K562 (cell line): ENCODE measurements around the gene CAMP. TPM values are rescaled to one million over a fixed set of nuclear protein-coding genes. Genes with fewer than 3 reads are reported as not detected.

Source experiments
- ATAC-seq: fragments of 200-7000 bp; cut with Tn5 transposase; 3 replicates; pipeline ENCODE4 v1.9.1; 2020; ENCODE audit warnings: moderate library complexity
- BruUV-seq: library from RNA; stranded (reverse); fragments of 400-500 nt; replicated peaks from 2 replicates; lab custom pipeline; 2021; lab: Mats Ljungman, UMichigan
- CTCF ChIA-PET: fragments of 300-600 bp; formaldehyde crosslinking; extraction: SDS; loops from one replicate; lab custom pipeline; 2021; ENCODE audit warnings: low intra/inter-chr PET ratio; lab: Yijun Ruan, JAX
- POLR2A ChIA-PET: fragments of 300-600, 350-650 bp; sonication (Branson Sonifier 250); formaldehyde crosslinking; extraction: SDS; loops from one replicate; lab custom pipeline; 2021; ENCODE audit warnings: antibody characterized with exemption, inconsistent platforms; lab: Yijun Ruan, JAX
- DNase-seq, 4 experiments: peaks; one replicate each; pipeline versions ENCODE4 v3.0.0 to v3.0.0-alpha.2; 2011 to 2018; ENCODE audit warnings: low spot score in 3 of 4, mixed read lengths in 3 of 4; ENCODE audit errors: extremely low read depth in 1 of 4
- FAIRE-seq: peaks from 2 replicates; lab custom pipeline; 2011; peaks lifted over from hg19 to GRCh38; lab: Jason Lieb, UNC
- H2AFZ ChIP-seq: 2 replicates; pipeline ENCODE4 v1.6.0; 2011; ENCODE audit warnings: low read depth, low read length, control low read depth, inconsistent platforms
- H3K27ac ChIP-seq: fragments of 200-600 bp; 3 replicates; pipeline ENCODE4 v1.8.0; 2011; ENCODE audit warnings: low read depth, mild to moderate bottlenecking, control low read depth, inconsistent platforms, low read length, moderate library complexity, mixed read lengths; ENCODE audit errors: extremely low read depth
- H3K27me3 ChIP-seq, 2 experiments: fragments of 300-600 bp in 1 of 2; 2 replicates in 1 of 2; 3 replicates in 1 of 2; pipeline versions ENCODE4 v1.6.0 to v1.8.0; 2011; ENCODE audit warnings: inconsistent platforms in 2 of 2, low read length in 2 of 2, mild to moderate bottlenecking in 1 of 2, mixed read lengths in 1 of 2, moderate library complexity in 1 of 2; ENCODE audit not compliant: control insufficient read depth in 2 of 2, insufficient read depth in 2 of 2
- H3K36me3 ChIP-seq: fragments of 300-600 bp; 3 replicates; pipeline ENCODE4 v1.8.0; 2011; ENCODE audit warnings: mild to moderate bottlenecking, low read length, inconsistent platforms; ENCODE audit not compliant: control insufficient read depth, insufficient read depth
- H3K4me1 ChIP-seq, 2 experiments: fragments of 200-600 bp in 1 of 2; replicated peaks in 1 of 2; 2 replicates in 1 of 2; 3 replicates in 1 of 2; pipeline versions ENCODE4 v1.5.1 to v1.8.0; 2011; ENCODE audit warnings: inconsistent platforms in 2 of 2, low read length in 2 of 2, mild to moderate bottlenecking in 1 of 2, mixed read lengths in 1 of 2, moderate library complexity in 1 of 2; ENCODE audit not compliant: control insufficient read depth in 2 of 2, insufficient read depth in 2 of 2
- H3K4me2 ChIP-seq: 2 replicates; pipeline ENCODE4 v1.6.1; 2011; ENCODE audit warnings: low read length, control low read depth, inconsistent platforms, mixed read lengths; ENCODE audit not compliant: insufficient read depth
- H3K4me3 ChIP-seq: fragments of 200-600 bp; sonication (generic), shearing (Covaris generic); 2 replicates; pipeline ENCODE4 v1.5.1; 2016; ENCODE audit warnings: control low read depth, inconsistent platforms
- H3K79me2 ChIP-seq: fragments of 200-600 bp; 3 replicates; pipeline ENCODE4 v1.8.0; 2011; ENCODE audit warnings: low read length, inconsistent platforms; ENCODE audit not compliant: control insufficient read depth, insufficient read depth
- H3K9ac ChIP-seq, 2 experiments: 2 replicates each; pipeline versions ENCODE4 v1.6.0 to v1.6.1; 2011; ENCODE audit warnings: low read depth in 2 of 2, low read length in 2 of 2, control low read depth in 1 of 2, inconsistent platforms in 1 of 2, mild to moderate bottlenecking in 1 of 2, mixed read lengths in 1 of 2; ENCODE audit not compliant: insufficient read depth in 1 of 2
- H3K9me1 ChIP-seq: one replicate; pipeline ENCODE4 v1.6.0; 2011; ENCODE audit warnings: inconsistent platforms, mild to moderate bottlenecking, low read length, moderate library complexity; ENCODE audit not compliant: control insufficient read depth, insufficient read depth
- H3K9me3 ChIP-seq: replicated peaks from 2 replicates; pipeline ENCODE4 v1.5.1; 2011; ENCODE audit warnings: low read depth, low read length, inconsistent platforms; ENCODE audit not compliant: control insufficient read depth, insufficient read depth
- H4K20me1 ChIP-seq: replicated peaks from 2 replicates; pipeline ENCODE4 v1.6.1; 2011; ENCODE audit warnings: low read length, inconsistent platforms, mixed read lengths; ENCODE audit not compliant: control insufficient read depth, insufficient read depth
- ARID2 ChIP-seq: fragments of 450-650 bp; IDR thresholded peaks from 2 replicates; pipeline ENCODE4 v1.6.1; 2017; ENCODE audit warnings: antibody characterized with exemption, mild to moderate bottlenecking
- CEBPG ChIP-seq, 3 experiments: fragments of 200-800 bp in 1 of 3; sonication (Bioruptor generic) in 1 of 3; sonication (generic) in 1 of 3; formaldehyde crosslinking in 1 of 3; IDR thresholded peaks in 2 of 3; conservative IDR thresholded peaks in 1 of 3; 2 replicates each; pipeline versions ENCODE4 v1.6.1 to v1.8.0; 2016 to 2022; ENCODE audit warnings: missing compliant biosample characterization in 2 of 3, missing genetic modification characterization in 2 of 3, mild to moderate bottlenecking in 1 of 3, missing genetic modification reagents in 1 of 3
- CREBBP ChIP-seq: IDR thresholded peaks from one replicate; pipeline ENCODE4 v1.6.1; 2012; ENCODE audit warnings: low read depth, mild to moderate bottlenecking, control low read depth, inconsistent platforms, low read length
- FOXJ2 ChIP-seq: fragments of 200-800 bp; sonication (Bioruptor generic); IDR thresholded peaks from 2 replicates; pipeline ENCODE4 v1.6.1; 2016; ENCODE audit warnings: missing genetic modification characterization, missing compliant biosample characterization
- HBP1 ChIP-seq: fragments of 450-650 bp; formaldehyde crosslinking; IDR thresholded peaks from 2 replicates; pipeline ENCODE4 v1.4.0; 2022; ENCODE audit warnings: missing genetic modification characterization
- KLF6 ChIP-seq: fragments of 250-450 bp; sonication (Bioruptor Pico); IDR thresholded peaks from 2 replicates; pipeline ENCODE4 v1.4.0; 2020; ENCODE audit warnings: mild to moderate bottlenecking, moderate library complexity, borderline replicate concordance
- MTA3 ChIP-seq: fragments of 450-650 bp; formaldehyde crosslinking; IDR thresholded peaks from 2 replicates; pipeline ENCODE4 v1.6.1; 2017; ENCODE audit warnings: mild to moderate bottlenecking, borderline replicate concordance
- NCOA4 ChIP-seq: fragments of 450-650 bp; IDR thresholded peaks from 2 replicates; pipeline ENCODE4 v1.6.1; 2018; ENCODE audit warnings: mild to moderate bottlenecking; ENCODE audit not compliant: partially characterized antibody
- PCBP1 ChIP-seq: fragments of 200-400 bp; formaldehyde crosslinking; IDR thresholded peaks from 2 replicates; pipeline ENCODE4 v1.6.1; 2018; ENCODE audit warnings: mild to moderate bottlenecking, low read depth, low read length; ENCODE audit not compliant: poor library complexity, severe bottlenecking
- RFX7 ChIP-seq: fragments of 250-450 bp; sonication (Bioruptor Pico); IDR thresholded peaks from 2 replicates; pipeline ENCODE4 v1.5.1; 2021; ENCODE audit warnings: mild to moderate bottlenecking
- SMAD1 ChIP-seq: fragments of 150-350 bp; IDR thresholded peaks from 2 replicates; pipeline ENCODE4 v1.6.1; 2014; ENCODE audit warnings: low read length, low read depth; ENCODE audit not compliant: partially characterized antibody
- ZBTB17 ChIP-seq: fragments of 450-650 bp; formaldehyde crosslinking; IDR thresholded peaks from 2 replicates; pipeline ENCODE4 v1.4.0; 2020; ENCODE audit warnings: mild to moderate bottlenecking
- ZBTB8A ChIP-seq: fragments of 450-650 bp; IDR thresholded peaks from 2 replicates; pipeline ENCODE4 v1.6.1; 2018; ENCODE audit warnings: mild to moderate bottlenecking, moderate library complexity; ENCODE audit not compliant: partially characterized antibody
- ZC3H4 ChIP-seq: sonication (generic); formaldehyde crosslinking; IDR thresholded peaks from 2 replicates; pipeline ENCODE4 v1.9.0; 2021; ENCODE audit warnings: missing genetic modification reagents, borderline replicate concordance
- ZNF146 ChIP-seq: IDR thresholded peaks from one replicate; pipeline ENCODE4 v1.6.1; 2018; ENCODE audit warnings: missing compliant biosample characterization; ENCODE audit not compliant: unreplicated experiment
- WGBS: fragments of 100-300 bp; shearing (Covaris generic); methylation state at CpG from one replicate; pipeline ENCODE4 v1.1.6; 2016; ENCODE audit warnings: low coverage, mixed read lengths; ENCODE audit not compliant: insufficient coverage; ENCODE audit errors: missing lambda C conversion rate; 5-methylcytosine and 5-hydroxymethylcytosine counted together
- in situ Hi-C: fragments of 300-500 bp; cut with MboI; formaldehyde crosslinking; loops from 4 replicates; pipeline ENCODE4 v1.15.0; 2018; ENCODE audit warnings: inconsistent platforms, mixed read lengths
- intact Hi-C: fragments of 100-400 bp; cut with micrococcal nuclease; formaldehyde crosslinking; loops from 2 replicates; pipeline ENCODE4 v1.14.2; 2022
- polyA plus RNA-seq, 8 experiments: library from polyadenylated mRNA; depleted of rRNA in 4 of 8; stranded (reverse) in 5 of 8; unstranded in 3 of 8; fragments of >200 nt; fragmentation: Nextera tagmentation in 2 of 8; fragmentation: Illumina TruSeq in 1 of 8; extraction: Ambion mirVana in 2 of 8; extraction: Trizol in 1 of 8; gene quantifications; 2 replicates each; pipeline versions ENCODE4 v1.2.1 to v1.2.3, GENCODE V29; 2011 to 2014; ENCODE audit warnings: inconsistent platforms in 1 of 8, missing spikeins in 1 of 8
- total RNA-seq, 7 experiments: library from RNA; depleted of rRNA in 6 of 7; stranded (reverse); fragments of >200 nt in 6 of 7; fragmentation: Illumina TruSeq in 2 of 7; extraction: Trizol in 2 of 7; gene quantifications; 2 replicates each; pipeline versions ENCODE4 v1.2.1 to v1.2.3, GENCODE V29; 2011 to 2021; ENCODE audit warnings: low replicate concordance in 1 of 7

The CAMP gene
- total and polyA plus RNA-seq, 9 of the 15 experiments (the other 6 are each of a cell fraction or from before 2014, with no cell fraction given): 0.22 TPM; not detected in 8

GRCh38 chr3:48202632-48203031, 20.7 kb upstream of the CAMP start:
- WGBS: 28% methylated on average over 6 of the region's 6 CpGs
- H3K79me2 ChIP-seq: no peaks in the 10 kb centered on the region
- in situ Hi-C loops (no loop called here), intact Hi-C loops (no loop called here)
- no peak for FAIRE-seq
- no peak for ATAC-seq
- ChIA-PET CTCF (interaction anchor here (0.6 kb wide), 1 partner anchor 71 kb away, joined by 3 read pairs; no protein-coding TSS in a partner anchor), POLR2A (no interaction called here)
- 0 out of 2 replicates have a peak overlapping the region, but pooled peaks have one; percentile 40 for H2AFZ ChIP-seq
- no peaks in the 10 kb centered on the region for H3K9me1 ChIP-seq
- peaks cover 0 to 3% of the 10 kb centered on the region in 2 experiments; a peak in 2 of 5 replicates for H3K4me1 ChIP-seq
- H4K20me1 ChIP-seq: no peaks in the 10 kb centered on the region
- no peak for DNase-seq
- BruUV-seq: no TSS peak
- no peak overlapping the region for H3K27ac ChIP-seq
- H3K4me3 ChIP-seq: no peak overlapping the region
- no peak overlapping the region for H3K9ac ChIP-seq
- H3K4me2 ChIP-seq: no peak overlapping the region
- no peaks in the 10 kb centered on the region for H3K9me3 ChIP-seq
- TF ChIP-seq PCBP1 (no peak), KLF6 (CRISPR knock-in tag) (no peak), NCOA4 (no peak), ZNF146 (CRISPR knock-in tag) (no peak)
- H3K27me3 ChIP-seq: no peaks in the 10 kb centered on the region
- no peaks in the 10 kb centered on the region for H3K36me3 ChIP-seq

GRCh38 chr3:48208076-48208475, 15.2 kb upstream of the CAMP start:
- no peak; the same call in 2 of the 3 replicates for ATAC-seq
- BruUV-seq: no TSS peak
- Histone ChIP-seq H3K9ac (no peak overlapping the region), H3K4me2 (no peak overlapping the region), H3K36me3 (no peaks in the 10 kb centered on the region), H3K4me3 (no peak overlapping the region), H3K9me3 (no peaks in the 10 kb centered on the region), H3K4me1 (peaks cover 0 to 3% of the 10 kb centered on the region in 2 experiments; a peak in 2 of 5 replicates), H3K27ac (no peak overlapping the region), H3K9me1 (no peaks in the 10 kb centered on the region), H3K27me3 (no peaks in the 10 kb centered on the region), H4K20me1 (no peaks in the 10 kb centered on the region), H2AFZ (no peak overlapping the region), H3K79me2 (no peaks in the 10 kb centered on the region)
- FAIRE-seq: no peak
- WGBS: 9% methylated on average over 3 of the region's 3 CpGs
- DNase-seq: no peak
- ChIA-PET CTCF (no interaction called here), POLR2A (interaction anchor here (0.6 kb wide), 1 partner anchor 13 kb away, joined by 3 read pairs; no protein-coding TSS in a partner anchor)
- in situ Hi-C loops (no loop called here), intact Hi-C loops (no loop called here)
- TF ChIP-seq ARID2 (no peak), ZBTB17 (CRISPR knock-in tag) (no peak), ZBTB8A (no peak), HBP1 (CRISPR knock-in tag) (no peak), MTA3 (no peak), RFX7 (CRISPR knock-in tag) (no peak), FOXJ2 (no peak), CREBBP (no peak), SMAD1 (no peak), ZC3H4 (CRISPR knock-in tag) (no peak), CEBPG (CRISPR knock-in tag; IDR thresholded peaks at IDR 0.05) (no peak), CEBPG (tag; conservative IDR thresholded peaks at IDR 0.05 in 1 of 2, IDR thresholded peaks at IDR 0.05 in 1 of 2) (no peak)
